Measurements from ENCODE around the gene TCEA3. TPM values are rescaled to one million over a fixed set of nuclear protein-coding genes. Genes with fewer than 3 reads are reported as not detected.

Gene TCEA3
- total and polyA plus RNA-seq, 2 of the 4 experiments (the other 2 are of a cell fraction), result 3.0 to 6.3 TPM

DNA sequence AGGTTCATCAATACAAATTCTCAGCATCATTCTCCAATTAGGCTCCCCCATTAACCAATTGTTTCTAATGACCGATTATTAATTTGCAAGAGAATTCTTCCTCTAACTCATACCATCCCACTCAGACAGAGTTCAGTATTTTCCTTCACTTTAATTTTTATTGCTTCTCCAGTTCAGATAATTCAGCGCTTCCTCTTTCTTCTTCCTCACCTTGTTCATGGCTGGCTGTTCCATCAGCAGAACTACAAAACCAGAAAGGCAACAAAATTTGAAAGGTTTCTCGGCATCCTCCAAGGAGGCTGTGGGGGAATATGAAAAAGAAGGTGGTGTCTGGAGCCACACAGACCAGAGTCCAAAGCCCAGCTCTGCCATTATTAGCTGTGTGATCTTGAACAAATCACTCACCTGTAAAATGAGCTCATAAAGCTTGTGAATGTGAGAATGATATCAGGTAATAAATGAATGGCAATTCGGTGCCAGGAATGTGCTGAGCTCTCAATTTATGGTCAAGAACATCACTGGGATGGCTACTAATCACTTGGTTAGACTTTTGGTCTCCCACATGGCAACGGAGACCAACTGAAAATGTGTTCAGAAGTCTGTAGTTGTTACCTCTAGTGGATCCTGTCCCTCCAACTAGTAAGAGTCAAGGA, 43.2 kb downstream of the TCEA3 start:
- no peak overlapping the region for H3K4ac ChIP-seq (ENCODE audit: low read depth, low read length)
- peaks cover 6% of the 10 kb centered on the region; the same call in 1 of the 2 replicates for H4K20me1 ChIP-seq (ENCODE audit: insufficient read depth, low read length)
- BruUV-seq (replicated peaks), result no TSS peak
- no peak overlapping the region for H3K9ac ChIP-seq (ENCODE audit: low read depth, low read length)
- ATAC-seq (ENCODE audit: low read depth), result no peak
- no peak overlapping the region for H3K27ac ChIP-seq (ENCODE audit: insufficient read depth, low read length)
- H3K4me1 ChIP-seq (ENCODE audit: control insufficient read depth, insufficient read depth, low read length), result peaks cover 12% of the 10 kb centered on the region
- no peak overlapping the region for H2BK5ac ChIP-seq (ENCODE audit: low read depth, low read length, poor library complexity, severe bottlenecking)
- H3K4me3 ChIP-seq (ENCODE audit: insufficient read depth, low read depth, low read length), result no peak overlapping the region
- no peak overlapping the region for H2AFZ ChIP-seq (replicated peaks; ENCODE audit: low read length, poor library complexity)
- dilution Hi-C loops (cut with HindIII; ENCODE audit: low sequenced_read_pairs, unreplicated experiment), result no loop called here
- no peak overlapping the region for H3K56ac ChIP-seq (ENCODE audit: extremely low read depth, insufficient read depth, low read length)
- no peak overlapping the region for H2BK15ac ChIP-seq (ENCODE audit: low read depth, low read length)
- no peak overlapping the region for H2AK9ac ChIP-seq (replicated peaks; ENCODE audit: low read depth, low read length, poor library complexity)
- DNase-seq, result no peak
- ChIA-PET CTCF (no interaction called here), POLR2A (ENCODE audit: unreplicated experiment) (no interaction called here)
- WGBS, 2 experiments (ENCODE audit: extremely low coverage in 2 of 2, insufficient read length in 1 of 2), result 83% methylated on average over 1 of the region's 5 CpGs; no CpG with 5 or more reads in 1 of the 2 experiments
- H3K27me3 ChIP-seq (ENCODE audit: control insufficient read depth, insufficient read depth, low read length), result no peaks in the 10 kb centered on the region
- H3K23ac ChIP-seq (ENCODE audit: low read depth, low read length), result no peak overlapping the region
- no peak overlapping the region for H2BK120ac ChIP-seq (ENCODE audit: low read depth, low read length)
- no peak overlapping the region for H4K91ac ChIP-seq (ENCODE audit: insufficient read depth, low read depth, low read length)
- no peak overlapping the region for H2BK20ac ChIP-seq (ENCODE audit: low read depth, low read length)
- in situ Hi-C loops (cut with MboI; ENCODE audit: low sequenced_read_pairs), result no loop called here
- no peak overlapping the region for H4K5ac ChIP-seq (ENCODE audit: low read depth, low read length)
- peaks cover 21% of the 10 kb centered on the region for H3K9me1 ChIP-seq (ENCODE audit: insufficient read depth, low read length)
- H4K8ac ChIP-seq (ENCODE audit: low read depth in 2 of 2, low read length in 2 of 2), result no peak overlapping the region
- no peak overlapping the region for H3K14ac ChIP-seq (replicated peaks; ENCODE audit: low read depth, low read length)
- TF ChIP-seq, protein P1, sequence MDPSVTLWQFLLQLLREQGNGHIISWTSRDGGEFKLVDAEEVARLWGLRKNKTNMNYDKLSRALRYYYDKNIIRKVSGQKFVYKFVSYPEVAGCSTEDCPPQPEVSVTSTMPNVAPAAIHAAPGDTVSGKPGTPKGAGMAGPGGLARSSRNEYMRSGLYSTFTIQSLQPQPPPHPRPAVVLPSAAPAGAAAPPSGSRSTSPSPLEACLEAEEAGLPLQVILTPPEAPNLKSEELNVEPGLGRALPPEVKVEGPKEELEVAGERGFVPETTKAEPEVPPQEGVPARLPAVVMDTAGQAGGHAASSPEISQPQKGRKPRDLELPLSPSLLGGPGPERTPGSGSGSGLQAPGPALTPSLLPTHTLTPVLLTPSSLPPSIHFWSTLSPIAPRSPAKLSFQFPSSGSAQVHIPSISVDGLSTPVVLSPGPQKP (IDR thresholded peaks at IDR 0.05; ENCODE audit: borderline replicate concordance, low read depth, low read length), result no peak
- TF ChIP-seq MAZ (IDR thresholded peaks at IDR 0.05; ENCODE audit: borderline replicate concordance, low read depth, low read length), result no peak
- TF ChIP-seq FOS (IDR thresholded peaks at IDR 0.05; ENCODE audit: low read depth, low read length), result no peak
- TF ChIP-seq CHD1 (IDR thresholded peaks at IDR 0.05; ENCODE audit: low read depth, low read length), result no peak
- TF ChIP-seq SMC3 (IDR thresholded peaks at IDR 0.05; ENCODE audit: low read depth, low read length), result no peak
- no peak for TF ChIP-seq MAFK (IDR thresholded peaks at IDR 0.05; ENCODE audit: low read depth, low read length)
- no peak overlapping the region for H2AK5ac ChIP-seq (ENCODE audit: low read depth, low read length)
- H3K18ac ChIP-seq (ENCODE audit: low read depth, low read length), result no peak overlapping the region
- H3K4me2 ChIP-seq (ENCODE audit: low read depth, low read length), result no peak overlapping the region
- H3K79me1 ChIP-seq (ENCODE audit: low read depth in 1 of 2, low read length in 2 of 2), result no peaks in the 10 kb centered on the region; a peak in 1 of 4 replicates
- 0 out of 2 replicates have a peak, but pooled peaks cover 4% of the 10 kb centered on the region for H3K9me3 ChIP-seq (ENCODE audit: control insufficient read depth, insufficient read depth, low read length)
- intact Hi-C loops (cut with micrococcal nuclease), result no loop called here
- peaks cover 2% of the 10 kb centered on the region; the same call in 1 of the 2 replicates for H3K36me3 ChIP-seq (ENCODE audit: control insufficient read depth, insufficient read depth, low read length)

Data from IMR-90 (cell line).